Central memory CD8-positive, alpha-beta T cell (primary cell): ENCODE data around the gene ABCF3.

Experiments used
- ATAC-seq: fragments of 150-1000 bp; cut with Tn5 transposase; replicated peaks from 2 replicates; pipeline ENCODE4 v1.10.0; 2022; ENCODE audit warnings: mild to moderate bottlenecking, moderate FRiP score, moderate number of reproducible peaks; ENCODE audit not compliant: poor library complexity, severe bottlenecking; ENCODE audit errors: extremely low read depth
- DNase-seq, 2 donors: peaks; one replicate each; pipeline ENCODE4 v3.0.0; 2021; ENCODE audit warnings: low spot score in 2 of 2
- H3K27ac Mint-ChIP-seq: one replicate; pipeline ENCODE4 v1.8.0; 2022; ENCODE audit warnings: low read depth, mild to moderate bottlenecking, moderate library complexity, mixed read lengths
- H3K27me3 Mint-ChIP-seq: one replicate; pipeline ENCODE4 v1.8.0; 2022; ENCODE audit warnings: mixed read lengths
- H3K36me3 Mint-ChIP-seq: one replicate; pipeline ENCODE4 v1.8.0; 2022; ENCODE audit warnings: mild to moderate bottlenecking, moderate library complexity, mixed read lengths; ENCODE audit not compliant: insufficient read depth
- H3K4me1 Mint-ChIP-seq: one replicate; pipeline ENCODE4 v1.8.0; 2022; ENCODE audit warnings: mixed read lengths
- H3K4me3 Mint-ChIP-seq: one replicate; pipeline ENCODE4 v1.8.0; 2022; ENCODE audit warnings: mild to moderate bottlenecking, moderate library complexity, mixed read lengths
- H3K9me3 Mint-ChIP-seq: one replicate; pipeline ENCODE4 v1.8.0; 2022; ENCODE audit warnings: mixed read lengths

Gene ABCF3

DNA sequence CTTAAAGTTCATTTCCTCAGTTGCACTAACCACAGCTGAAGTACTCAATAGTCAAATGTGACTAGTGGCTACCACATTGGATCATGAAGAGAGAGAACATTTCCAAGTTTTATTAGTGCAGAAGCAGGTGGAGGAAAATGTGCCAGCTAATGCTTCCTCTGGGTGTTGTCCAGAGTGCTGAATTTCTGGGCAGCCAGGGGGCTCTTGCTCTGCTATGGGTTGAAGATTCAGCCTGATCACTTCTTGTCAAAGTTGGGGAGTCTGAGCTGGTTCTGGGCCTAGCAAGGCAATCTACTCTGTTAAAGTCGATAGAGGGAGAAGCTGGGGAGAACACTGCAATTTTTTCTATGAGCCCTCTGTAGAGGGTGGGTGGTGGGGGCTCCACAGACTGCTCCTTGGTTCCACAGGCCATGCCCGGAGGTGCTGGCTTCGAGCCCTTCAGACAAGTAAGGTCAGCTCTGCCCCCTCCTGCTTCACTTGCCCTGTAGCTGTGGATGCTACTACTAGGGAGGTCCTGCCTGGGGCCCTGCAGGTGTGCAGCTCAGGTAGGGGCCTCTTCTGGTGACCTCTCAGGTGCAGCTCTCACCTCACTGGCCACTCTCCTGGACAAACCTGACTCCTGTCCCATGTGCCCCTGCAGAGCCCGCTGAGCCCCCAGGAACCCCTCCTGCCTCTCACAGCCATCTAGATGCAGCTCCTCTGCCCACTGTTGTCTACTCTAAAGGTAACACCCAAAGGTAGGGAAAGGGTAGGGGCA is 54.6 kb downstream of the ABCF3 start:
- H3K4me3 Mint-ChIP-seq: no peak overlapping the region
- no peaks in the 10 kb centered on the region for H3K4me1 Mint-ChIP-seq
- H3K9me3 Mint-ChIP-seq: no peaks in the 10 kb centered on the region
- no peak overlapping the region for H3K27ac Mint-ChIP-seq
- peaks cover 13% of the 10 kb centered on the region for H3K36me3 Mint-ChIP-seq
- H3K27me3 Mint-ChIP-seq: no peaks in the 10 kb centered on the region
- DNase-seq (no peak), ATAC-seq (no peak)

DNA sequence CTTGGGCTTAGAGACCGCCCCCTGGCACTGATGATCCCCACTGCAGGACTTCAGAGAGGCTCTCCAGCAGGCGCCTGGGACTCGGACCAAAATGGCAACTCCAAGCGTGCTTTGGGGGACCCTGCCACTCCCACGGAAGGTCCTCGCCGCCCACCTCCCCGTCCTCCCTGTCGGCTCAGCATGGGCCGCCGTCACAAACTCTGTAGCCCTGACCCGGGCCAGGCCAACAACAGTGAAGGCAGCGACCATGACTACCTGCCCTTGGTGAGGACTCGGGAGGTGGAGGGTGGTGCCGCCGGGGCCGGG is 55.1 kb downstream of the ABCF3 start:
- H3K27me3 Mint-ChIP-seq: no peaks in the 10 kb centered on the region
- no peak overlapping the region for H3K4me3 Mint-ChIP-seq
- H3K4me1 Mint-ChIP-seq: peaks cover 4% of the 10 kb centered on the region
- H3K9me3 Mint-ChIP-seq: no peaks in the 10 kb centered on the region
- H3K36me3 Mint-ChIP-seq: peaks cover 17% of the 10 kb centered on the region
- DNase-seq: no peak
- H3K27ac Mint-ChIP-seq: no peak overlapping the region
- ATAC-seq: no peak

DNA sequence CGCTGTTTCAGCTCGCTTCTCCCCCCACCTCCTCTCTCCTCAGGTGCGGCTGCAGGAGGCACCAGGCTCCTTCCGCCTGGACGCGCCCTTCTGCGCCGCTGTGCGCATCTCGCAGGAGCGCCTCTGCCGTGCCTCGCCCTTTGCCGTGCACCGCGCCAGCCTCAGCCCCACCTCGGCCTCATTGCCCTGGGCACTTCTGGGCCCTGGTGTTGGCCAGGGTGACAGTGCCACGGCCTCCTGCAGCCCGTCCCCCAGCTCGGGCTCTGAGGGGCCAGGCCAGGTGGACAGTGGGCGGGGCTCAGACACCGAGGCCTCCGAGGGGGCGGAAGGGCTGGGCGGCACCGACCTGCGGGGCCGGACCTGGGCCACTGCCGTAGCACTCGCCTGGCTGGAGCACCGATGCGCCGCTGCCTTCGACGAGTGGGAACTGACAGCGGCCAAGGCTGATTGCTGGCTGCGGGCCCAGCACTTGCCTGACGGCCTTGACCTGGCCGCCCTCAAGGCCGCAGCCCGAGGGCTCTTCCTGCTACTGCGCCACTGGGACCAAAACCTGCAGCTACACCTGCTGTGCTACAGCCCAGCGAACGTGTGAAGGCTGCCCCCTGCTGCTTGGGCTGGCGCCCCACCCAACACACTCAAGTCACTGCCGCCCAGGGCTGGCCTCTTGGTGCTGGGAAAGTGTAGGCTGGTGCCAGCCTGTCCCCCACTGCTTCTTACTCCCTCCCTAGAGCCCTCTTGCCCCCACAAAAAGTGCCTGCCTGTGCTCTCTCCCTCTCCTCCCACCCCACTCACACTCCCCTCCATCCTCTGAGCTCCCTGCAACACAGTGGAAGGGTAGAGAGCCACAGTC is 55.7 kb downstream of the ABCF3 start:
- no peak for DNase-seq
- Mint-ChIP-seq H3K9me3 (no peaks in the 10 kb centered on the region), H3K36me3 (peaks cover 18% of the 10 kb centered on the region), H3K4me1 (peaks cover 9% of the 10 kb centered on the region), H3K4me3 (no peak overlapping the region), H3K27me3 (no peaks in the 10 kb centered on the region), H3K27ac (no peak overlapping the region)
- ATAC-seq: no peak

DNA sequence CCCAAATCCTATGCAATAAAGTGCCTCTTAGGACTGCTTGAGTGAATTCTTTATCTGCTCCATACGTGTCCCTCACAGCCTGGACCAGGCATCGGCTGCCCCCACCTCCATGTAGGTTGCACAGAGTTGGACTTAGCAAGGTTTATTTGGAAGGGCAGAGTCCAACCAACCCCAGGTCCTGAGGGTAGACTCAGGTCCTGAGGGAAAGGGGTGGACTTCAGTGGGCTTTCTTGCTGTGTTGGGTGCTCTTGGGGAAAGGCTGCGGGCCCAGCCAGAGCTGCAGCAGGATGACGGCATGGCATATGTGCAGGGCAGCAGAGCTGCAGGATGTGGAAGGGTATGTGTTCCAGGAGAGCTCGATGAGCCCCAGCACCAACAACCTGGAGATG is 56.3 kb downstream of the ABCF3 start:
- Mint-ChIP-seq H3K36me3 (peaks cover 18% of the 10 kb centered on the region), H3K4me1 (peaks cover 9% of the 10 kb centered on the region), H3K27ac (no peak overlapping the region), H3K4me3 (no peak overlapping the region), H3K9me3 (no peaks in the 10 kb centered on the region), H3K27me3 (no peaks in the 10 kb centered on the region)
- no peak for DNase-seq
- no peak for ATAC-seq
